H1 (cell line): ENCODE data around the gene AP2A2. TPM values are rescaled to one million over a fixed set of nuclear protein-coding genes. Genes with fewer than 3 reads are reported as not detected.

Source experiments
- CTCF ChIA-PET: fragments of 300-600 bp; sonication (Branson Sonifier 250); formaldehyde crosslinking; loops from one replicate; lab custom pipeline; 2021; ENCODE audit not compliant: partially characterized antibody; lab: Charles Lee
- POLR2A ChIA-PET: fragments of 300-600 bp; sonication (Branson Sonifier 250); formaldehyde crosslinking; loops from one replicate; lab custom pipeline; 2021; ENCODE audit warnings: inconsistent platforms; ENCODE audit not compliant: partially characterized antibody; lab: Charles Lee
- DNase-seq, 2 experiments: peaks; one replicate each; pipeline versions ENCODE4 v3.0.0 to v3.0.0-alpha.2; 2010 to 2022; ENCODE audit warnings: low spot score in 2 of 2, low read depth in 1 of 2, mixed read lengths in 1 of 2
- FAIRE-seq: peaks from 2 replicates; lab custom pipeline; 2011; peaks lifted over from hg19 to GRCh38; lab: Jason Lieb, UNC
- H2AFZ ChIP-seq: 2 replicates; pipeline ENCODE4 v1.8.1; 2012; ENCODE audit warnings: low read length, inconsistent platforms
- H2AK5ac ChIP-seq: 2 replicates; pipeline ENCODE4 v1.6.1; 2013; ENCODE audit warnings: low read depth, low read length
- H2BK120ac ChIP-seq: replicated peaks from 2 replicates; pipeline ENCODE3; 2013; ENCODE audit warnings: low read depth, low read length, inconsistent platforms
- H2BK12ac ChIP-seq: 2 replicates; pipeline ENCODE4 v1.6.1; 2013; ENCODE audit warnings: low read depth, low read length
- H2BK15ac ChIP-seq: 2 replicates; pipeline ENCODE4 v1.6.1; 2013; ENCODE audit warnings: low read length
- H2BK20ac ChIP-seq: 2 replicates; pipeline ENCODE4 v1.6.1; 2013; ENCODE audit warnings: low read length
- H2BK5ac ChIP-seq: 2 replicates; pipeline ENCODE4 v1.6.1; 2013; ENCODE audit warnings: low read depth, low read length
- H3K14ac ChIP-seq: 2 replicates; pipeline ENCODE4 v1.6.1; 2013; ENCODE audit warnings: inconsistent platforms; ENCODE audit not compliant: insufficient read length
- H3K18ac ChIP-seq: 2 replicates; pipeline ENCODE4 v1.6.1; 2013; ENCODE audit warnings: low read length; ENCODE audit errors: extremely low read depth
- H3K23ac ChIP-seq: 2 replicates; pipeline ENCODE4 v1.6.1; 2013; ENCODE audit warnings: inconsistent platforms; ENCODE audit not compliant: insufficient read length
- H3K23me2 ChIP-seq: 2 replicates; pipeline ENCODE4 v1.6.1; 2013; ENCODE audit warnings: low read depth, low read length
- H3K27ac ChIP-seq: 2 replicates; pipeline ENCODE4 v1.6.1; 2011; ENCODE audit warnings: low read depth, low read length, inconsistent platforms
- H3K27me3 ChIP-seq, 4 experiments: replicated peaks in 1 of 4; 1 replicate in 1 of 4; 2 replicates in 3 of 4; pipeline versions ENCODE4 v1.6.1 to v1.8.1; 2011 to 2013; ENCODE audit warnings: low read length in 3 of 4, mild to moderate bottlenecking in 3 of 4, inconsistent platforms in 2 of 4, mixed read lengths in 2 of 4, moderate library complexity in 1 of 4; ENCODE audit not compliant: control insufficient read depth in 3 of 4, insufficient read depth in 3 of 4; ENCODE audit errors: extremely low read depth in 1 of 4
- H3K36me3 ChIP-seq, 4 experiments: 2 replicates each; pipeline versions ENCODE4 v1.6.1 to v1.8.1; 2011 to 2013; ENCODE audit warnings: mild to moderate bottlenecking in 4 of 4, low read length in 3 of 4, moderate library complexity in 2 of 4, control low read depth in 1 of 4, inconsistent platforms in 1 of 4; ENCODE audit not compliant: insufficient read depth in 4 of 4, control insufficient read depth in 2 of 4
- H3K4ac ChIP-seq: replicated peaks from 2 replicates; pipeline ENCODE3; 2013; ENCODE audit warnings: low read length, low read depth, mixed read lengths, inconsistent platforms; ENCODE audit not compliant: insufficient read length
- H3K4me1 ChIP-seq, 4 experiments: replicated peaks in 1 of 4; 1 replicate in 1 of 4; 2 replicates in 3 of 4; pipeline versions ENCODE4 v1.6.1 to v1.8.1; 2011 to 2013; ENCODE audit warnings: low read length in 3 of 4, inconsistent platforms in 2 of 4, mixed read lengths in 1 of 4; ENCODE audit not compliant: insufficient read depth in 4 of 4, control insufficient read depth in 3 of 4
- H3K4me2 ChIP-seq, 2 experiments: 2 replicates each; pipeline versions ENCODE4 v1.6.1 to v1.8.1; 2011 to 2013; ENCODE audit warnings: low read depth in 2 of 2, low read length in 2 of 2, control low read depth in 1 of 2, inconsistent platforms in 1 of 2, mild to moderate bottlenecking in 1 of 2; ENCODE audit not compliant: insufficient read depth in 1 of 2
- H3K4me3 ChIP-seq, 4 experiments: fragments of 200-600, 300-600 bp in 1 of 4; sonication (generic), shearing (Covaris generic), sonication (Bioruptor Twin) in 1 of 4; 2 replicates each; pipeline versions ENCODE4 v1.5.1 to v1.8.1; 2011 to 2016; ENCODE audit warnings: low read length in 4 of 4, low read depth in 3 of 4, control low read depth in 2 of 4, inconsistent platforms in 2 of 4, mild to moderate bottlenecking in 2 of 4, mixed read lengths in 1 of 4, moderate library complexity in 1 of 4; ENCODE audit not compliant: insufficient read depth in 2 of 4; ENCODE audit errors: extremely low read depth in 1 of 4
- H3K56ac ChIP-seq: replicated peaks from 2 replicates; pipeline ENCODE3; 2013; ENCODE audit warnings: low read depth, mild to moderate bottlenecking, mixed read lengths, low read length, inconsistent platforms; ENCODE audit not compliant: insufficient read length
- H3K79me1 ChIP-seq: 2 replicates; pipeline ENCODE4 v1.6.1; 2013; ENCODE audit warnings: low read depth, low read length, control low read depth
- H3K79me2 ChIP-seq, 2 experiments: 2 replicates each; pipeline versions ENCODE4 v1.6.1 to v1.8.1; 2012 to 2013; ENCODE audit warnings: low read length in 2 of 2, mild to moderate bottlenecking in 2 of 2, inconsistent platforms in 1 of 2; ENCODE audit not compliant: insufficient read depth in 2 of 2, control insufficient read depth in 1 of 2
- H3K9ac ChIP-seq, 4 experiments: replicated peaks in 1 of 4; 1 replicate in 1 of 4; 2 replicates in 3 of 4; pipeline versions ENCODE4 v1.6.1 to v1.8.1; 2011 to 2013; ENCODE audit warnings: low read depth in 3 of 4, low read length in 3 of 4, control low read depth in 2 of 4, mild to moderate bottlenecking in 2 of 4, moderate library complexity in 2 of 4, inconsistent platforms in 1 of 4; ENCODE audit errors: extremely low read depth in 1 of 4
- H3K9me3 ChIP-seq, 2 experiments: 2 replicates each; pipeline versions ENCODE4 v1.6.1 to v1.8.1; 2012 to 2013; ENCODE audit warnings: mild to moderate bottlenecking in 2 of 2, moderate library complexity in 2 of 2, control low read depth in 1 of 2, inconsistent platforms in 1 of 2, low read depth in 1 of 2, low read length in 1 of 2, mixed read lengths in 1 of 2; ENCODE audit not compliant: insufficient read depth in 2 of 2
- H4K20me1 ChIP-seq, 2 experiments: replicated peaks in 1 of 2; 2 replicates each; pipeline versions ENCODE3 to v1.8.1; 2011 to 2013; ENCODE audit warnings: inconsistent platforms in 2 of 2, low read length in 2 of 2, mild to moderate bottlenecking in 1 of 2; ENCODE audit not compliant: insufficient read depth in 2 of 2, control insufficient read depth in 1 of 2
- H4K5ac ChIP-seq: 2 replicates; pipeline ENCODE4 v1.6.1; 2013; ENCODE audit warnings: low read length, low read depth, mixed read lengths, inconsistent platforms; ENCODE audit not compliant: insufficient read length
- H4K8ac ChIP-seq: 2 replicates; pipeline ENCODE4 v1.8.0; 2013; ENCODE audit warnings: mild to moderate bottlenecking, moderate library complexity, low read length, inconsistent platforms; ENCODE audit not compliant: insufficient read depth; ENCODE audit errors: extremely low read depth
- H4K91ac ChIP-seq: replicated peaks from 2 replicates; pipeline ENCODE3; 2013; ENCODE audit warnings: low read length, mixed read lengths, inconsistent platforms; ENCODE audit not compliant: insufficient read length
- MAFK ChIP-seq: IDR thresholded peaks from 2 replicates; pipeline ENCODE4 v1.6.1; 2012; ENCODE audit warnings: low read depth, mild to moderate bottlenecking, improper control_type of control experiment, low read length
- POU5F1 ChIP-seq: IDR thresholded peaks from 2 replicates; pipeline ENCODE4 v1.6.1; 2011; ENCODE audit warnings: low read depth, mild to moderate bottlenecking, low read length, moderate library complexity
- WGBS, 2 experiments: shearing (Covaris generic) in 1 of 2; methylation state at CpG; one replicate each; pipeline versions ENCODE4 v1.1.6 to v1.1.7; 2013 to 2015; ENCODE audit warnings: low lambda C conversion rate in 2 of 2, mixed read lengths in 2 of 2, inconsistent platforms in 1 of 2, low coverage in 1 of 2, missing lambda C conversion rate in 1 of 2; ENCODE audit not compliant: insufficient replicate concordance in 2 of 2, insufficient coverage in 1 of 2, insufficient read length in 1 of 2; ENCODE audit errors: extremely low coverage in 1 of 2, missing lambda C conversion rate in 1 of 2; 5-methylcytosine and 5-hydroxymethylcytosine counted together
- polyA plus RNA-seq, 7 experiments: library from polyadenylated mRNA; depleted of rRNA in 3 of 7; stranded (reverse) in 5 of 7; unstranded in 2 of 7; fragments of >200 nt in 5 of 7; fragments of 200-250 nt in 2 of 7; gene quantifications; 1 replicate in 5 of 7; 2 replicates in 1 of 7; 4 replicates in 1 of 7; pipeline versions ENCODE4 v1.2.1 to v1.2.3, GENCODE V29; 2011 to 2013; ENCODE audit warnings: missing spikeins in 2 of 7, mixed read lengths in 2 of 7
- total RNA-seq: library from RNA; stranded (reverse); fragmentation: NEBNext Ultra II Directional; extraction: Animal tissue kit (Norgen Biotek cat#: 25700); gene quantifications from 2 replicates; pipeline ENCODE4 v1.2.1, GENCODE V29; 2021

AP2A2 gene
- total and polyA plus RNA-seq, 2 of the 8 experiments (the other 6 are each of a cell fraction or from before 2014, with no cell fraction given): 50.0 to 65.0 TPM

DNA sequence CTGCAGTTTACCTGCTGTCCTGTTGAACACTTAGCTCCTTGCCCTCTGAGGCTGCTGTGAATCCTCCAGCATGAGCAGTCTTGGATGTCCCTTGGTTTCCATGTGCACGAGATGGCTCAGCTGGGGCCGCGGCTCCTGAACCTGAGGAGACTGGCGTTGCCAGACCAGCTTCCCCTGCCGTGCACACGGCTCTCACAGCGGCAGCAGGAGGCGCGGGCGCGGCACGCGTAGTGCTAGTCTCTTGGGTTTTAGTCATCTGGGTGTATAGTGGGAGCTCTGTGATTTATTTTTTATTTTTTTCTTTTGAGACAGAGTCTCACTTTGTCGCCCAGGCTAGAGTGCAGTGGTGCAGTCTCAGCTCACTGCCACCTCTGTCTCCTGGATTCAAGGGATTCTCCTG, 56.1 kb downstream of the AP2A2 start:
- H2BK12ac ChIP-seq: no peak overlapping the region
- no peak overlapping the region for H3K9ac ChIP-seq
- FAIRE-seq (no peak), DNase-seq (no peak)
- no peak overlapping the region for H4K91ac ChIP-seq
- no peak overlapping the region for H2AK5ac ChIP-seq
- POLR2A ChIA-PET: interaction anchor here (0.7 kb wide), 1 partner anchor 25 kb away, joined by 3 read pairs; no protein-coding TSS in a partner anchor
- H4K20me1 ChIP-seq: peaks cover 0 to 8% of the 10 kb centered on the region in 2 experiments
- no peak overlapping the region for H4K8ac ChIP-seq
- H3K56ac ChIP-seq: no peak overlapping the region
- no peak overlapping the region for H3K4me2 ChIP-seq
- TF ChIP-seq POU5F1 (no peak), MAFK (no peak)
- H2BK120ac ChIP-seq: no peak overlapping the region
- no peak overlapping the region for H2AFZ ChIP-seq
- H4K5ac ChIP-seq: no peak overlapping the region
- WGBS, 2 experiments: 98% methylated on average over 14 of the region's 14 CpGs; no CpG with 5 or more reads in 1 of the 2 experiments
- H3K14ac ChIP-seq: no peak overlapping the region
- H3K27ac ChIP-seq: no peak overlapping the region
- CTCF ChIA-PET: interaction anchor here (0.6 to 2.4 kb wide), 10 partner anchors 8 to 133 kb away, joined by 3 to 5 read pairs (median 4); no protein-coding TSS in a partner anchor
- no peak overlapping the region for H2BK20ac ChIP-seq
- no peak overlapping the region for H3K4me3 ChIP-seq
- H3K4ac ChIP-seq: no peak overlapping the region
- H3K18ac ChIP-seq: no peak overlapping the region
- peaks cover 0 to 3% of the 10 kb centered on the region in 2 experiments; a peak in 1 of 4 replicates for H3K79me2 ChIP-seq
- H3K79me1 ChIP-seq: peaks cover 5% of the 10 kb centered on the region
- H2BK5ac ChIP-seq: no peak overlapping the region
- H3K23me2 ChIP-seq: no peaks in the 10 kb centered on the region
- H3K36me3 ChIP-seq: peaks cover 15 to 50% (median 39%) of the 10 kb centered on the region in 4 experiments
- H3K9me3 ChIP-seq: no peaks in the 10 kb centered on the region
- H3K27me3 ChIP-seq: no peaks in the 10 kb centered on the region
- no peak overlapping the region for H2BK15ac ChIP-seq
- peaks cover 0 to 5% (median 0%) of the 10 kb centered on the region in 4 experiments; a peak in 2 of 7 replicates for H3K4me1 ChIP-seq
- no peak overlapping the region for H3K23ac ChIP-seq
